ENCODE data around the gene SOX6.
"Not testable (repeated sequence)": the region's sequence is repeated elsewhere in the genome, so short reads cannot be mapped to it uniquely, and the experiment has no call there.

The SOX6 gene

DNA sequence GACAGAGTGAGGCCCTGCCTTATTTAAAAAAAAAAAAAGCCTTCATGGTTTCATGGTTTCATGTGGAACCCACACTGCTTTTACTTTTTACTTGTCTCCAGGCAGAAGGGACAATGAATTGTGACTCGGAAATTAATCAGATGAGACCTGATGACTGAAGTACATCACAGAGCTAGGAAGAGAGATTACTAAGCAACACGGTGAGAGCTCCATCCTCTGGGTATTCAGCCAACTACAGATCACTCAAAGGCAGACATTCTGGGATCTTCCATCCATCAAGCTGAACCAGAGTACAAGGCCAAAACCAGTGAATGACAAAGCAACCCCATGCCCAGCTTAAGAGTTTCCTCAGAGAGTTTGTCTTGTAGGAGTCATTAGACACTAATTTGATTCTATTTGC is 433.2 kb downstream of the SOX6 start:
- Histone ChIP-seq H3K27me3 (replicated peaks) (no peaks in the 10 kb centered on the region), H3K27ac (no peak overlapping the region), H3K4me3 (ENCODE audit: low read depth, low read length) (no peak overlapping the region), H3K36me3 (replicated peaks) (no peaks in the 10 kb centered on the region)
- TF ChIP-seq, protein P1, sequence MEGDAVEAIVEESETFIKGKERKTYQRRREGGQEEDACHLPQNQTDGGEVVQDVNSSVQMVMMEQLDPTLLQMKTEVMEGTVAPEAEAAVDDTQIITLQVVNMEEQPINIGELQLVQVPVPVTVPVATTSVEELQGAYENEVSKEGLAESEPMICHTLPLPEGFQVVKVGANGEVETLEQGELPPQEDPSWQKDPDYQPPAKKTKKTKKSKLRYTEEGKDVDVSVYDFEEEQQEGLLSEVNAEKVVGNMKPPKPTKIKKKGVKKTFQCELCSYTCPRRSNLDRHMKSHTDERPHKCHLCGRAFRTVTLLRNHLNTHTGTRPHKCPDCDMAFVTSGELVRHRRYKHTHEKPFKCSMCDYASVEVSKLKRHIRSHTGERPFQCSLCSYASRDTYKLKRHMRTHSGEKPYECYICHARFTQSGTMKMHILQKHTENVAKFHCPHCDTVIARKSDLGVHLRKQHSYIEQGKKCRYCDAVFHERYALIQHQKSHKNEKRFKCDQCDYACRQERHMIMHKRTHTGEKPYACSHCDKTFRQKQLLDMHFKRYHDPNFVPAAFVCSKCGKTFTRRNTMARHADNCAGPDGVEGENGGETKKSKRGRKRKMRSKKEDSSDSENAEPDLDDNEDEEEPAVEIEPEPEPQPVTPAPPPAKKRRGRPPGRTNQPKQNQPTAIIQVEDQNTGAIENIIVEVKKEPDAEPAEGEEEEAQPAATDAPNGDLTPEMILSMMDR (IDR thresholded peaks at IDR 0.05; ENCODE audit: low read depth, low read length, missing control alignments), result peak; percentile 38
- in situ Hi-C loops (cut with HindIII; ENCODE audit: low pct_ligation_motif_present, low sequenced_read_pairs), result no loop called here
- no peak for DNase-seq

DNA sequence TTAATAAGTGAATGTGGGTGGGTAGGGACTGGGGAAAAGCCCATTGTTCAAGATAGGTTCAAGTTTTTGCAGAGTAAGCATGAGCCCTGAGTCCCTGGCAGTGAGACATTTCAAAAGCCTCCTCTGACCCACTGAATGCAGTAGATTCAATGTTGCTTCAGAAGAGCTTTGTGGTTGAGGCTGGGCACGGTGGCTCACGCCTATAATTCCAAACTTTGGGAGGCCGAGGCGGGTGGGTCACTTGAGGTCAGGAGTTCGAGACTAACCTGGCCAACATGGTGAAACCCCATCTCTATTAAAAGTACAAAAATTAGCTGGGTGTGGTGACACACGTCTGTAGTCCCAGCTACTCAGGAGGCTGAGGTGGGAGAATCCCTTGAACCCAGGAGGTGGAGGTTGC is 433.6 kb downstream of the SOX6 start:
- H3K27ac ChIP-seq; in situ Hi-C loops (cut with HindIII; ENCODE audit: low pct_ligation_motif_present, low sequenced_read_pairs): not testable (repeated sequence)

DNA sequence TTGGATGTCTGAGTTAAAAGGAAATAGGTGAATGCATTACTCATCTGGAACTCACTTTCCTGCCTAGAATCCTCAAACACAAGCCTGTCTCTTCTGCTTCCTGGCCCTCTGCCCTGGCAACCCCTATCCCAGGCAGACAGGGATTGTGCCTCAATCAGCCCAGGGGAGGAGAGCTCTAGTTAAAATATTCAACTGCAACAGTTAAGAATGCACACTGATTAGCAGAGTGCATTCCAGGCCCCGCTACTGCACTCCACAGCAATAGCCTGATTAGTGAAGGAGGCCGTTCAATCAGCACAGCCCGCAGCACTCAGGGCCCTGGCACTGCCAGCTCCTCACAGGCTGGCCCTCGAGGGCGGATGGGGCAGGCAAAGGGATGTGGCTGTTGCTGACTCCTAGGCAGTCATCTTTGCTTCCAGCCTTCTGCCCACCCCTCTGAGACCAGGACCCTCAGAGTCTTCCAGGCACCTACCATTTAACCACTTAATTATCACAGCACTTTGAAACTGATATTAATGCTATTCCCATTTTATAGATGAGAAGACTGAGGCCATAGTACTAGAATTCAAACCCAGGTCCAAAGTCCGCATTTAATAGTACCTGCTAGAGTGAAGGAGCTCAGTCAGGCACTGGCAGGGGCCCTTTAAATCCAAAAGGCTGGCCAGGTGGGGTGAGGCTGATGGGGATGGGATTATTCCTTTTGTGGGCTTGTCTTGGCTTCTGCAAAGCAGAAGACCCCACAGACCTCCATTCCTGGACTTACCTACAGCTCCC is 435.3 kb downstream of the SOX6 start:
- no peak overlapping the region for H3K27ac ChIP-seq
- TF ChIP-seq, protein P1 (IDR thresholded peaks at IDR 0.05; ENCODE audit: low read depth, low read length, missing control alignments), result no peak
- no peaks in the 10 kb centered on the region for H3K36me3 ChIP-seq (replicated peaks)
- in situ Hi-C loops (cut with HindIII; ENCODE audit: low pct_ligation_motif_present, low sequenced_read_pairs), result no loop called here
- no peaks in the 10 kb centered on the region for H3K27me3 ChIP-seq (replicated peaks)
- no peak for DNase-seq
- H3K4me3 ChIP-seq (ENCODE audit: low read depth, low read length), result no peak overlapping the region

More for the DNA sequence above, 433.6 kb downstream of the SOX6 start:
- H3K27me3 ChIP-seq (replicated peaks); H3K4me3 ChIP-seq (ENCODE audit: low read depth, low read length); DNase-seq; H3K36me3 ChIP-seq (replicated peaks): not testable (repeated sequence)

DNA sequence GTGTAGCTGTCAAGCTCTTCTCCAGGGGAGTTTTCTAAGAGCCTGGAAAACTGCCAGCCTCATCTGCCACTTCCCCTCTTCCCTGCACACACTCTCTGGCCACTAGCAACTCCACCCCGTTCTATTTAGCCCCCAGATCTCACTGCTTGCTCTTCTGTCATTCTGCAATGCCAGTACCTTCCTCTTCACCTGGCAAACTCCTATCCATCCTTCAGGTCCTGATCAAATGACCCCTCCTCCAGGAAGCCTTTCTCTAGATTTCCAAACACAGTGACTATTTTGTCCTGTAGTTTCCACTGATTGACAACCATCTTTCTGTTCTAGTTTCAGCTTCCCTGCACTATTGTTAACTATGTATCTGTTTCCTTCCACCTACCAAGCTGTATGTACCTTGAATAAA is 437.7 kb downstream of the SOX6 start:
- DNase-seq, result no peak
- H3K4me3 ChIP-seq (ENCODE audit: low read depth, low read length), result no peak overlapping the region
- TF ChIP-seq, protein P1 (IDR thresholded peaks at IDR 0.05; ENCODE audit: low read depth, low read length, missing control alignments), result no peak
- H3K27me3 ChIP-seq (replicated peaks), result no peaks in the 10 kb centered on the region
- in situ Hi-C loops (cut with HindIII; ENCODE audit: low pct_ligation_motif_present, low sequenced_read_pairs), result no loop called here
- no peaks in the 10 kb centered on the region for H3K36me3 ChIP-seq (replicated peaks)
- H3K27ac ChIP-seq, result no peak overlapping the region

DNA sequence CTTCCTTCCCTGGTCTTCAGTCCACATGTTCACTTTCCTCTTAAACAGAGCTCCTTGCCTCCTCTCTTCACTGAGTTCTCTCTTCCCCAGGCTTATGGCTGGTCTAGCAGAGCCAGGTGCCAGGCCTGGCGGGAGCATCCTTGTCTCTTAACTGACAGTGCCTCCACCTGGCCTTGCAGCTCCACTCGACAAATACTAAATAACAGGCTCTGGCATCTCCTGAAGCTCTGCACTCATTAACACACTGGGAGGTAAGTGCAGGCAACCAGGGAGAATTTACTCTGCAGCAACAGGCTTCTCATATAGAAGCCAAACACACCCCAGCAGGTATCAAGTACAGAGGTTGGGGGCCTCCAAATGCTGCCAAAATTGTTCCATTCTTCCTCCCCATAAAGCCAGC is 438.1 kb downstream of the SOX6 start:
- TF ChIP-seq, protein P1 (IDR thresholded peaks at IDR 0.05; ENCODE audit: low read depth, low read length, missing control alignments), result no peak
- H3K27ac ChIP-seq, result no peak overlapping the region
- H3K36me3 ChIP-seq (replicated peaks), result no peaks in the 10 kb centered on the region
- no peaks in the 10 kb centered on the region for H3K27me3 ChIP-seq (replicated peaks)
- in situ Hi-C loops (cut with HindIII; ENCODE audit: low pct_ligation_motif_present, low sequenced_read_pairs), result no loop called here
- no peak for DNase-seq
- H3K4me3 ChIP-seq (ENCODE audit: low read depth, low read length), result no peak overlapping the region

Measured in brain microvascular endothelial cell (primary cell).